ENCODE data around the gene JUND. TPM values are rescaled to one million over a fixed set of nuclear protein-coding genes. Genes with fewer than 3 reads are reported as not detected.

Gene JUND
- total RNA-seq, 2 donors from 2014 or later: 112 to 148 TPM

DNA sequence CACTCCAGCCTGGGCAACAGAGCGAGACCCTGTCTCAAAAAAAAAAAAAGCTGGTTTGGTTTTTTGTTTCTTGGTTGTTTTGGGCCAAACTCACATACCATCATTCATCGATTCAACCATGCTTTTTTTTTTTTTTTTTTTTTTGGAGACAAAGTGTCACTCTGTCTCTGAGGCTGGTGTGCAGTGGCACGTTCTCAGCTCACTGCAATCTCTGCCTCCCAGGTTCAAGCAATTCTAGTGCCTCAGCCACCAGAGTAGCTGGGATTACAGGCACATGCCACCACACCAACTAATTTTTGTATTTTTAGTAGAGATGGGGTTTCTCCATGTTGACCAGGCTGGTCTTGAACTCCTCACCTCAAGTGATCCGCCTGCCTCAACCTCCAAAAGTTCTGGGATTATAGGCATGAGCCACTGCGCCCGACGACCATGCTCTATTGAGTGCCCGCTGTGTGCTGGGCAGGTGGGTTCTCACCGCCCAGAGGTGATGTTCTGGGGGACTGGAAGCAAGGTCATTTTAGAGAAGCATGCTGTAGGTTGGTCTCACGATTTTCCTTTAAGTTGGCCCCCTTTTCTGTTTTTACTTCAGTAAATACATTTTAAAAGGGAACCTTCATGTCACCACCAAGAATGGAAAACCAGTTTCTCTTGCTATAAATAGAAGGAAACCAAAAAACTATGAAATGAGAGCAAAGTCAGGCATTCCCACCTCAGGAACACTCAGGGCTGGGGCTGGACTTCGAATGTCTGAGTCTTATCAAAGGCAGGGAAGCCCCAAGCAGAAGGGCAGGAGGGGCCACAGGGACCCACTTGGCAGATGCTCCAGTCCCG, 8.3 kb upstream of the JUND start:
- peaks cover 2% of the 10 kb centered on the region for H3K9me3 Mint-ChIP-seq
- no peak overlapping the region for H3K27ac Mint-ChIP-seq
- Histone ChIP-seq H3K9me3 (ENCODE audit: control insufficient read depth, low read length) (no peaks in the 10 kb centered on the region), H3K4me3 (ENCODE audit: low read length) (no peak overlapping the region), H3K9ac (ENCODE audit: extremely low read depth, low read length, poor library complexity, severe bottlenecking) (no peak overlapping the region), H3K36me3 (ENCODE audit: control insufficient read depth, insufficient read depth, low read length) (no peaks in the 10 kb centered on the region), H3K27ac (ENCODE audit: low read depth, low read length) (no peak overlapping the region), H3K27me3 (ENCODE audit: control insufficient read depth, insufficient read depth, low read length, poor library complexity, severe bottlenecking) (no peaks in the 10 kb centered on the region), H3K4me1 (ENCODE audit: control insufficient read depth, insufficient read depth, low read length) (peaks cover 4% of the 10 kb centered on the region)
- peaks cover 18% of the 10 kb centered on the region for H3K4me1 Mint-ChIP-seq
- DNase-seq: peak; percentile 35
- no peaks in the 10 kb centered on the region for H3K27me3 Mint-ChIP-seq (ENCODE audit: insufficient read depth)
- TF ChIP-seq, protein P1, sequence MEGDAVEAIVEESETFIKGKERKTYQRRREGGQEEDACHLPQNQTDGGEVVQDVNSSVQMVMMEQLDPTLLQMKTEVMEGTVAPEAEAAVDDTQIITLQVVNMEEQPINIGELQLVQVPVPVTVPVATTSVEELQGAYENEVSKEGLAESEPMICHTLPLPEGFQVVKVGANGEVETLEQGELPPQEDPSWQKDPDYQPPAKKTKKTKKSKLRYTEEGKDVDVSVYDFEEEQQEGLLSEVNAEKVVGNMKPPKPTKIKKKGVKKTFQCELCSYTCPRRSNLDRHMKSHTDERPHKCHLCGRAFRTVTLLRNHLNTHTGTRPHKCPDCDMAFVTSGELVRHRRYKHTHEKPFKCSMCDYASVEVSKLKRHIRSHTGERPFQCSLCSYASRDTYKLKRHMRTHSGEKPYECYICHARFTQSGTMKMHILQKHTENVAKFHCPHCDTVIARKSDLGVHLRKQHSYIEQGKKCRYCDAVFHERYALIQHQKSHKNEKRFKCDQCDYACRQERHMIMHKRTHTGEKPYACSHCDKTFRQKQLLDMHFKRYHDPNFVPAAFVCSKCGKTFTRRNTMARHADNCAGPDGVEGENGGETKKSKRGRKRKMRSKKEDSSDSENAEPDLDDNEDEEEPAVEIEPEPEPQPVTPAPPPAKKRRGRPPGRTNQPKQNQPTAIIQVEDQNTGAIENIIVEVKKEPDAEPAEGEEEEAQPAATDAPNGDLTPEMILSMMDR (conservative IDR thresholded peaks at IDR 0.05): no peak
- H3K4me3 Mint-ChIP-seq: no peak overlapping the region
- WGBS, 2 experiments (ENCODE audit: insufficient coverage in 1 of 2, insufficient read length in 1 of 2): 87 to 92% methylated on average over 8 to 12 of the region's 12 CpGs
- no peaks in the 10 kb centered on the region for H3K36me3 Mint-ChIP-seq (ENCODE audit: low read depth)

- peak overlapping the region; percentile 78 for H3K27ac ChIP-seq (ENCODE audit: low read depth, low read length)
- H3K4me3 ChIP-seq (ENCODE audit: low read length): no peak overlapping the region
- peaks cover 11% of the 10 kb centered on the region for H3K4me1 Mint-ChIP-seq
These were observed 6.7 kb upstream of the JUND start for GRCh38 chr19:18287836-18288772.

More at GRCh38 chr19:18287836-18288772, 6.7 kb upstream of the JUND start:
- Mint-ChIP-seq H3K27me3 (ENCODE audit: insufficient read depth) (no peaks in the 10 kb centered on the region), H3K36me3 (ENCODE audit: low read depth) (no peaks in the 10 kb centered on the region), H3K27ac (peak overlapping the region; percentile 86), H3K9me3 (peaks cover 2% of the 10 kb centered on the region), H3K4me3 (peak overlapping the region; percentile 45)
- H3K27me3 ChIP-seq (ENCODE audit: control insufficient read depth, insufficient read depth, low read length, poor library complexity, severe bottlenecking): no peaks in the 10 kb centered on the region
- WGBS, 2 experiments (ENCODE audit: insufficient coverage in 1 of 2, insufficient read length in 1 of 2): 25 to 29% methylated on average over 8 to 25 of the region's 26 CpGs
- TF ChIP-seq, protein P1 (conservative IDR thresholded peaks at IDR 0.05): peak; percentile 26
- no peaks in the 10 kb centered on the region for H3K9me3 ChIP-seq (ENCODE audit: control insufficient read depth, low read length)
- peak overlapping the region; percentile 25 for H3K9ac ChIP-seq (ENCODE audit: extremely low read depth, low read length, poor library complexity, severe bottlenecking)
- no peaks in the 10 kb centered on the region for H3K36me3 ChIP-seq (ENCODE audit: control insufficient read depth, insufficient read depth, low read length)
- peak; percentile 92 for DNase-seq
- H3K4me1 ChIP-seq (ENCODE audit: control insufficient read depth, insufficient read depth, low read length): peaks cover 4% of the 10 kb centered on the region

All from endodermal cell (in vitro differentiated cells).